ENCODE measurements around the gene CCDC188. TPM values are rescaled to one million over a fixed set of nuclear protein-coding genes. Genes with fewer than 3 reads are reported as not detected.

CCDC188 gene
- total and polyA plus RNA-seq, 2 of the 4 experiments (the other 2 are of a cell fraction) = 0.10 TPM; not detected in 1

DNA sequence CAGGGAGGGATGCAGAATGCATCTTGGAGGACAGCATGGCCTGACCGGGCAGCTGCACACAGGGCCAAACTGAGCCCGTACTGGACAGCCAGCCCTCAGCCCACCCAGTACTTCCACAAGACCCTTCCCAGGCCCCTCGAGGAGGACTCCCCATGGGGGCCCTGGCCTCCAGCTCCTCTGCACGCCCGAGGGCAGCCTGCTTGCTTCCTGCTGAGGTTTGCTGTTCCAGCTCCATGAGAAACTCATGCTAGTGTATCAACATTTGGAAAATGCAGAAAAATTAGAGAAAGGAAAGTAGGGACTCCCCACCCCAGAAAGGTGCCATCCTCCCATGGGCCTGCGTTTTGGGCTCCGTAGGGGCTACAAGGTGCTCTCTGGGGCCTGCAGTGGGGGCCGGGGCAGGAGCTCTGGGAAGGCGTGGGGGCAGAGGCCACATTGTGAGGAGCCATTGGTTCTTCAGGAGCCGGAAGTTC lies 21.3 kb upstream of the CCDC188 start:
- in situ Hi-C loops (cut with MboI; ENCODE audit: low sequenced_read_pairs) = loop anchor here (5.0 kb wide), 1 partner anchor 105 kb away; no protein-coding TSS in a partner anchor
- H3K18ac ChIP-seq (ENCODE audit: low read depth, low read length) = no peak overlapping the region
- no peak overlapping the region for H3K4me3 ChIP-seq (ENCODE audit: insufficient read depth, low read depth, low read length)
- H2BK5ac ChIP-seq (ENCODE audit: low read depth, low read length, poor library complexity, severe bottlenecking) = no peak overlapping the region
- H2AK9ac ChIP-seq (replicated peaks; ENCODE audit: low read depth, low read length, poor library complexity) = no peak overlapping the region
- no peak overlapping the region for H2BK120ac ChIP-seq (ENCODE audit: low read depth, low read length)
- no peak overlapping the region for H3K9ac ChIP-seq (ENCODE audit: low read depth, low read length)
- peaks cover 27% of the 10 kb centered on the region for H3K27me3 ChIP-seq (ENCODE audit: control insufficient read depth, insufficient read depth, low read length)
- no peak overlapping the region for H4K5ac ChIP-seq (ENCODE audit: low read depth, low read length)
- no CpG with 5 or more reads among the region's 10 CpGs for WGBS, 2 experiments (ENCODE audit: extremely low coverage in 2 of 2, insufficient read length in 1 of 2)
- BruUV-seq (replicated peaks) = no TSS peak
- H3K9me1 ChIP-seq (ENCODE audit: insufficient read depth, low read length) = no peaks in the 10 kb centered on the region
- dilution Hi-C loops (cut with HindIII; ENCODE audit: low sequenced_read_pairs, unreplicated experiment) = no loop called here
- ChIA-PET CTCF (no interaction called here), POLR2A (ENCODE audit: unreplicated experiment) (no interaction called here)
- H3K9me3 ChIP-seq (ENCODE audit: control insufficient read depth, insufficient read depth, low read length) = no peaks in the 10 kb centered on the region
- H2BK15ac ChIP-seq (ENCODE audit: low read depth, low read length) = no peak overlapping the region
- DNase-seq (no peak), ATAC-seq (ENCODE audit: low read depth) (no peak)
- no peaks in the 10 kb centered on the region for H3K36me3 ChIP-seq (ENCODE audit: control insufficient read depth, insufficient read depth, low read length)
- H4K91ac ChIP-seq (ENCODE audit: insufficient read depth, low read depth, low read length) = no peak overlapping the region
- H2BK20ac ChIP-seq (ENCODE audit: low read depth, low read length) = no peak overlapping the region
- no peak overlapping the region for H2AFZ ChIP-seq (replicated peaks; ENCODE audit: low read length, poor library complexity)
- H3K4me1 ChIP-seq (ENCODE audit: control insufficient read depth, insufficient read depth, low read length) = no peaks in the 10 kb centered on the region
- no peak overlapping the region for H3K4ac ChIP-seq (ENCODE audit: low read depth, low read length)
- intact Hi-C loops (cut with micrococcal nuclease) = loop anchor here (1.0 kb wide), 1 partner anchor 9 kb away; no protein-coding TSS in a partner anchor
- H3K56ac ChIP-seq (ENCODE audit: extremely low read depth, insufficient read depth, low read length) = no peak overlapping the region
- no peak overlapping the region for H3K23ac ChIP-seq (ENCODE audit: low read depth, low read length)
- H4K8ac ChIP-seq (ENCODE audit: low read depth in 2 of 2, low read length in 2 of 2) = no peak overlapping the region
- H4K20me1 ChIP-seq (ENCODE audit: insufficient read depth, low read length) = no peaks in the 10 kb centered on the region
- no peaks in the 10 kb centered on the region for H3K79me1 ChIP-seq (ENCODE audit: low read depth in 1 of 2, low read length in 2 of 2)
- TF ChIP-seq BHLHE40 (IDR thresholded peaks at IDR 0.05; ENCODE audit: low read depth, low read length) = no peak
- no peak overlapping the region for H3K27ac ChIP-seq (ENCODE audit: insufficient read depth, low read length)
- H3K4me2 ChIP-seq (ENCODE audit: low read depth, low read length) = no peak overlapping the region
- no peak overlapping the region for H3K14ac ChIP-seq (replicated peaks; ENCODE audit: low read depth, low read length)
- no peak overlapping the region for H2AK5ac ChIP-seq (ENCODE audit: low read depth, low read length)
